Activated CD4-positive, CD25-positive, alpha-beta regulatory T cell treated with anti-CD3 and anti-CD28 coated beads, Interleukin-2, amount 50 U/mL, for 72 hours (primary cell): Measurements from ENCODE around the gene PHACTR1.

Source experiments
- DNase-seq: peaks from one replicate; pipeline ENCODE4 v3.0.0; 2021

The PHACTR1 gene

DNA sequence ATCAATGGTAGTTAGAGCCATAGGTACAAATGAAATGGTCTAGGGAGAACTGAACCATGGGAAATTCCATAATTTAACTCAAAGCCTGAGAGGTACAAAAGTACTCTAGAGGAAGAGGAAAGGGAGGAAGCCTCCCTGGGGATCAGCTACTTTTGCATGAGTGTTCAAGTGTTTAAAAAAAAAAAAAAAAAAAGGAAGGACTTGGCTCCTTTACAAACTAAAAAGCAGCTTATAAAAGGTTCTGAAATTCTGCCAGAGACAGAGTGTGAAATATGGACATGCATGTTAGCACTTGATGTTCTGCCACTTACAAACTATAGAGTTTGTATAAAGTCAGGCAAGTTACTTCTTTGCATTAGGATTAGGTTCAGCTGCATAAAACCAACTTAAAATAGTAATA is 321.7 kb downstream of the PHACTR1 start:
- no peak for DNase-seq

DNA sequence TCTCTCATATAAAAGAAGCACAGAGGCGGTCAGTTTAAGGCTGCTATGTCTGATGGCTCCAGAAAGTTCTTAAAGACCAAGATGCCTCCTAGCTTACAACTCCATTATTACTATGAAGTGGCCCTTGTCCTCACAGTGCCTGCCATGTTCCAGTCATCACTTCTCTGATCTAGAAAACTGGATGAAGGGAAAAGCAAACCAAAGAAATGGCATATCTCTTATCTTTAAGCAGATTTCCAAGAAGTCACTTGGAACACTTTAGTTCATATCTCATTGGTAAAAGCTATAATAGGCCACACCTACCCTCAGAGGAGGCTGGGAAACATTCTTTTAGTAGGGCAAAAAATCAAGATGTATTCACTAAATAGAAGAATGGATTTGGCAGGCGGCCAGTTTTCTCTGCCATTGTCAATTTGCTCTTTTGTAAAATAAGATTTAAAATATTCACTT is 322.2 kb downstream of the PHACTR1 start:
- no peak for DNase-seq

DNA sequence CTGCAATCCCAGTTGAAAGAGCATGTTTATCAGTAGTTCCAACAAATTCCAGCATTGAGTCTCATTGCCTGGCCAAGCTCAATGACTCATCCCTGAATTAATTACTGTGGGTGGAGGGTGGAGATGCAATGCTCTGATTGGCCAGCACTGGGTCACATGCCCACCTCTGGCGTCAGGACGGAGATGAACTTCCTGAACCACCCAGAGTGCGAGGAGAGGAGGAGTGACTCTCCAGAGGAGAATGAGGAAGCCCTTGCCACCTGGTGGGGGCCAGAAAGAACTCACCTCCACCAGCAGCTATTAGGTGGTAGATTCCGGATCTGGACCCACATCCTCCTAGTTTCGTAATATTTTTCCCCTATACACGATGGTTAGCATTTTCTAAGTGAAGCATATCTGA is 327.8 kb downstream of the PHACTR1 start:
- DNase-seq, result no peak

DNA sequence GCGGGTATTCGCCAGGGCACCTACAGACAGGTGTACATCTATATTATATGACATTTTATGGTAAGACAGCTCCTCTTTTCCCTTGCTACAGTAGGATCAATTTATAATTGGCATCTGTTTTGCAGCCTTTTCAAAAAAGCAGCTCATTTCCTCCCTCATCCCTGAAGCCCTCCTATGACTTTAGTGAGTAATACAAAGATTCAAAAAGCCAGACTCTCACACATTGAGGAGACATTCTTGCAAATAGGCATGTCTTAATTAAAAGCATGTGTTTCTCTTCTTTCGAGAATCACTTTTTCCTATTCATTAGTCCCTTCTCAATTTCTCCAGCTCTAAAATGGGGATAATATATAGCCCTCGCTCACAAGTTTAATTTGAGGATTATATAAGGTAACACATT is 328.3 kb downstream of the PHACTR1 start:
- DNase-seq, result no peak

DNA sequence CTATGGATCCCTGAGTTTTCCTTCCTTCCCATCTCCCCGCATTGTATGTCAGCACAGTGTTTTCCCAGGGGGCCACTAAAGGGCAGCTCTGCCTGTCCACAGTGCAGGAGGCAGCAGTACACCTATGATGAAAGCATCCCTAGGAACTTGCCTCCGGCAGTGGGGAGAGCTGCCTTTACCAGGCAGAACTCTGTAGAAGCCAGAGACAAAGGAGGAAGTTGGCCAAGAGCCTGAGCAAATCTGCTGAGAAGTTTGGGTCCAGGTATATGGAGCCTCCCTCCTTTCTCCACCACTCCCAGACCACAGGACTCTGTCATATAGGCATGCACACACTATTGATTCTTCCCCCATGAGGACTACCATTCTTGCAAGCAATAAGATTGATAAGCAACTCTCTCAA is 329.1 kb downstream of the PHACTR1 start:
- DNase-seq, result no peak

DNA sequence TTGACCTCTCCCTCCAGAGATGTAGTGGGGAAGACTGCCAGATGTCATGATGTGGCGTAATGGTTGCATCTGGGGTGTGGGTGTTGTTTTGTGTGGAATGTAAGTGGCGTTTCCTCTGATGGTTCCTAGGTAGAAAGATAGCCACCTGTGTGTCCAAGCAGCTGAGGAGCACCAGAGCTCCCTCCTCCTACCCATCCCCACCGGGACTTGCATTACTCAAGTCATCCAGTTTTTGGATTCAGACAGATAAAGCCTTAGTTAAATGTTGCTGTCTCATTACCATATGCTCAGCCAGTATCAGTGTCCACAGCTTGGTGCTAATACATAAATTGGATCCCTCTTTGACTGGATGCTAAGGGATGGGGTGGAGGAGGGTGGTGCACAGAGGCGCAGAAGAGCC is 329.5 kb downstream of the PHACTR1 start:
- DNase-seq, result no peak

DNA sequence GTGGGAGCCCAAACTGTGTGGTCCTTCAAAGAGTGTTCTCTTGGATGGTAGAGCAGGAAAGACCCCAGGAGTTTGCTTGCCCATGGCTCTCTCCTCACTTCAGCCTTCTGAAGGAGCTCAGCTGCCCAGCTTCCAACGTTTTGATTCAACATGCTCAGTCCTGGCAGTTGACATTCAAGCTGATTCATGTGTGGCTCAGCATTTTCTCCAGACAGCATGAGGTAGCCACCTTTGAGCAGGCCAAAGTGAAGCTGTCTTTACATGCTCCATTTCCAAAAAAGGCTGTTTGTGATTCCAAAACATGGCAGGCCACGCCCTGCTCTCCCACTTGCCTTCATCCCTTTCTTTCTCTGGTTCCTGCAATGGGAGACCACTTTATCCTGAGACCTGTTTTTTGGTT is 331.5 kb downstream of the PHACTR1 start:
- DNase-seq, result no peak

DNA sequence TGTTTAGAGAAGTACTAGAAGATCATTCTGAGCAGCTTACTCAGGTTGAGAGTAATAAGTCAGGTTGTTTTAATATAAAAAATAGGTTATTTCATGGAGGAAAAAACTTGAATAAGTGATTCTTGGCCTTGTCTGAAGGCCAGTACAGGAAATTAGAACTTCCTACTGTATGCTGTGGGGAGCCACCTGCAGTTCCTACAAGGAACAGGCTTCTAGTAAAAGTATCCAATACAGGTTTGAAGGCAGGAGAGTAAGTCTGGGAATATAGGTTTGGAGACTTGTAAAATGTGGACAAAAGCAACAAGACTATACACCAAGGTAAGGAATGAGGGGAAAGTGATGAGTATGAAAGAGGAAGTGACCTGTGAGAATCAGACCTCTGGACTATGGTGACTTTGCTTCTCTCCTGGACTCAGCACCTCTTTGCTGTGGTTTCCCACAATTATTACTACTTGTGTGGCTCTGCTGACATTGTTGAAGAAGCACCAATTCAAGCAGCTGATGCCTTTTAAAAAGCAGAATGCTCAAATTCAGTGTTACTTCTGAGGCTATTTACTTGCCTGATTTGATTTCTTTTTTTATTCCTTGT is 333.2 kb downstream of the PHACTR1 start:
- no peak for DNase-seq

DNA sequence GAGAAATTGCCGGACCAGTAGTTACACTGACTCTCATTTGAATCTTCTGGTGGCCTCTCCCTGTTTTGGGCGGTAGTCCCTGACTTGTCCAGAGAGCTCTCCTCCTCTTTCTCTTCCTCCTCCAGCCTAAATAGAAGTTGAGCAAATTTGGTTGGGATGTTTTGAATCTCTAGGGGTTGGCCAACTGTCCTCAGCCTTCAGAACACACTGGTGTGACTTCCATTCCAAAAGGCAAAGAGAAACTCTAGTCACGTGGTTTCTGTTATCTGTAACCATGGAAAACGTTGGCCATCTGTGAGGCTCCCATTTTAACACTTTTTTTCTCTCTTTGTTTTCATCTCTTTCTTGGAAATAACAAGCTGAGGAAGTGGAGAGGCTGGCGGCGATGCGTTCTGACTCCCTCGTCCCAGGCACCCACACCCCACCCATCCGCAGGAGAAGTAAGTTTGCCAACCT is 336.5 kb downstream of the PHACTR1 start:
- no peak for DNase-seq

DNA sequence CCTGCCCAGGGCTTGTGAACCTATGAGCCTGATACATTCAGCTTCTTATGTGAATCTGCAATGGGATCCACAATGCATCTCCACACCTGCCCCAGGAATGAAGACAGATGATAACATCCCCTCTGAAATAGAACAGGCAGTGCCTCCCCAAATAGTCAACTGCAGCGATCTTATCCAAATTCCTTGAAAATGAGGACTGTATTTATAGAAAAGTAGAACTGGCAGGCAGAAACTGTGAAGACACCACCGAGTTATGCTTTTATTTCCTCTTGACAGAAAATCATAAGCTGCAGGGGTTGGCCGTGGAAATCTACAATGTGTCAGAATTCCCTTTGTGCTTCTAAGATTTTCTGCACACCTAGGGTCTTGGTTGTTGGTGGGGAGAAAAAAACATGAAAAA is 341.5 kb downstream of the PHACTR1 start:
- no peak for DNase-seq

DNA sequence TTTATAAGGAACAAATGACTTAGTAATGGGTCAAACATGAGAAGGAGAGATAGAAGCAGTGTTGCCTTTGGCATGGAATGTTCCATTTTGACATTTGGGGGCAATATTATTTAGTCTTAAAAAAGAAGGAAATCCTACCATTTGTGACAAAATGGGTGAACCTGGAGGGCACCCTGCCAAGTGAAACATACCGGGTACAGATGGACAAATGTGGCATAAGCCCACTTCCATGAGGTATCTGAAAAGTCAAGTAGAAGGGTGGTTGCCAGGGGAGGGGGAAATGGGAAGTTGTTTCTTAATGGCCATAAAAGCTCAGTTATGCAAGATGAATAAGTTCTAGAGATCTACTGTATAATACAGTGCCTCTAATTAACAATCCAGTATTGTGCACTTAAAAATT is 342.5 kb downstream of the PHACTR1 start:
- DNase-seq, result no peak

DNA sequence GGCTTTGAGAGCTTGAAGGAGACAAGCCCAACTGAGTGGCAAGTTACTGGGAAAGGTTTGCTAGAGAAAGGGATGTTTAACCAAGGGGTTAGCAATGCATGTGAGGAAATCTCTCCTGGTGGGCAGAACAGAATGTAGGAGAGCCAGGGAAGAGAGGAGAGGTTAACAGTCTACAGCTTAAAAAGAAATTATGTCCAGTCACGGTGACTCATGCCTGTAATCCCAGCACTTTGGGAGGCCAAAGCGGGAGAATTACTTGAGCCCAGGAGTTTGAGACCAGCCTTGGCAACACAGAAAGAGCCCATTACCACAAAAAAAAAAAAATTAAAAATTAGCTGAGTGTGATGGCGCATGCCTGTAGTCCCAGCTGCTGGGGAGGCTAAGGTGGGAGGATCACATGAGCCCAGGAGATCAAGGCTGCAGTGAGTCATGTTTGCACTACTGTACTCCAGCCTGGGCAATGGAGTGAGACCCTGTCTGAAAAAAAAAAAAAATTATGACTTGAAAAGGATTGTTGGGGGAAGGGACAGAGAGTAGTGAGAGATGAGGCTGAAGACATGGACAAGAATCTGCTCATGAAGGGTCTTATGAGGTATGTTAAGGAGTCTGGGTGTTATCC is 346.8 kb downstream of the PHACTR1 start:
- DNase-seq, result no peak

DNA sequence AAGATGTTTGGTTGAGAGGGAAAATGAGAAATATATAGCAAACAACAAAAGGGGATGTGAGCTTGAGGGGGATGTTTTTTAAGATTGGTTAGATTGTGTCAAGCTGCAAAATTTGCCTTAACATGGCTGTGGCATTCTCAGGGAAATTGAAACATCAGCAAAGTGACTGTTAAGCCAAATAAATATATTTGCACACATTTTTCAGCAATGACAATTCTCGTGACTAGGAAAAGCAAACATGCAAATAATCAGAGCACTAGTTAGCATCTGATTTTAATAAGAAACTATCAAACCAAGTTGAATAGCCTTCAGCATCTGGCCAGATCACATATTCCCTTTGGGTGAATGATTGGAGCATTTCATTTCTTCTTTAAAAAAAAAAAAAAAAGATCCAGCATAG is 349.0 kb downstream of the PHACTR1 start:
- no peak for DNase-seq

DNA sequence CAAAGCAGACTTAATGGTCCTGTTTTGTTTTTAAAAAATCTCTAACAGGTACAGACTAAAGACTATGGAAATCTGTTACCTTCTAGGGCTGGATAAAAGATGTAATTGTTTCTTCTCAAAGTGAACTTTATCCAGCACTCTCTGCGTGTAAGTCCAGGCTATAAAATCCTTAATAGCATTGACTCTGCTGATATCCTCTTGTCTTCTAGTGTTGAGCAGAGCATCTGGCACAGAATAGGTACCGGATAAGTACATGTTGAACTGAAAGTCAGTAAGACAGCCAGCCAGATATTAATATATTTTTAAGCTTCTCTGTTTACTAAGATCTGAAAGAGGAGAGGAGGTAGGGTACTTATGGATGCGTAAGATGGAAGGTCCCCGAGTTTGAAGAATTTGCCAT is 349.5 kb downstream of the PHACTR1 start:
- DNase-seq, result no peak

DNA sequence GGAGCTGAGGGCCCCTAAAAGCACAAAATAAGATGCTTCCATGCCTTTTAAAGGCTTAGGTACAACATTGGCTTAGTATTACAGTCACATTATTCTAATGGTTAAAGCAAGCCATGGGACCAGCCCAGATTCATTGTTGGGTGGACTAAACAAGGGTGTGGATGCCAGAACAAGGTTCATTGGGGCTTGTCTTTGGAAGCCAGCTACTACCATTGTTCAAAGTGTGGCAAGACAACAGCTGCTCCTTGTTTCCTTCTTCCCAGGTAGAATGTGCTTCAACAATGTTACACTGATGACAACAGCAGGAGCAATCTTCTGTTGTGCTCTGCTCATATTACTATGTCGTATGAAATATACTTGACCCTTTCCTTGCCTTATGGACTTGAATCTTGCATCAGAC is 350.3 kb downstream of the PHACTR1 start:
- no peak for DNase-seq

DNA sequence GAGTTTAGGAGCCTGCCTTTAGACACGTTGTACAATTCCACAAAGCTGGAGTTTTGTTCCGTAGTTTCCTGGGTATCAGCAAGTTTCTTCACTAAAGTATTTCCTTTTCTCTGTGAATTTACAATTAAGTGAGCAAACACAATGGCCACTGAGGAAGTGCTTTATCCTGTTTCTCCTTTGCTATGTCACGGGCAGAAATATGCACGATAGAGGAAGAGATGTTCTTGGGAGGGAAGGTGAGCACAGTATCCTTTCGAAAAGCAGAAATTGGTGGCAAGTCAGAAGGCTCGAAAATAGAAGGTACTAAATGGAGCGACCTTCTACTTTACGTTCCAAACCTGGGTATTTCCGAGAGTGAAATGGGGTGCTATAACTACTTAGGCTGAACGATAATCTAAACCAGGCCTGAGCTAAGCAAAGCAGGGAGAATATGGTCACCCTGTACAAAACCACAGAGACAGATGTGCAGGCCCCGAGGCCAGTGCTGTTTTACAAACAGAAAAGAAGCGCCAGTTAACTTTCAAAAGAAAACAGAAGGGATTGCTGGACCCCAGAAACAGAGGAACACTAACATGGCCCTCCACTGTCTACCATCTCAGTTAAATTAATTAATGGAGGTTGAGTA is 352.1 kb downstream of the PHACTR1 start:
- DNase-seq, result no peak

DNA sequence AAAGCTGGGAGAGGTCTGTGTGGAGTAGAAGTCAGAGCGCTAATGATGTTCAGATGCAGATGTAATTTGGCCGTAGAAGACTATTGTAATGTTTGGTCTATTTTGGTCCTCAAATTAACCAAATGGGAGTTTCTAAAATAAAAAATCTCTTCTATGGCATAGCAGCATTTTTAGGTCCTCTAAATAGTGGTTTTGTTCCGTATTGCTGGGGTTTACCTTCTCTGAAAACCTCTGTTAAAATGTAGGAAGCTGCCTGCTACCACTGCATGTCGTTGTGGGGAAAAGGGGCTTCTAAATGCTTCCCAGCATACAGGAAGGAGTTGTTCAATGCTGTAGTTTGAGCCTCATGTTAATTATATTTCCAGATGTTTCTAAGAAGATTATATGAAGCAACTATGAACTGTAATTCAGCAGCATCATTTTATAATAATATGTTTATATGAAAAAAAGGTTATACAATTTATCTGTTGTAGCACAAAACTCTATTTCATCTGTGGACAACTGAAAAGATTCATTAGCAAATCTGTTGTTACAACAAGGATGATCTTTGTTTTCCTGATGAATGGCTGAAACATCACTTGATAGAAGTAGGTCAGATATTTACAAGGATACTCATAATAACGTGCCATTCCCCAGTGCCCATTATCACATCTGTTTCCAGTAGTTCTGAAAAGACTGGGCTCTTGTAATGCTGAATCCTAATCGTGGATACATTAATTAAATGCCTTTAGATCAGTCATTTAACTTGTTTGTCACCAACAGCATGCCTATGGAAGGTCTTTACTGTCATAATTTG is 355.2 kb downstream of the PHACTR1 start:
- no peak for DNase-seq

DNA sequence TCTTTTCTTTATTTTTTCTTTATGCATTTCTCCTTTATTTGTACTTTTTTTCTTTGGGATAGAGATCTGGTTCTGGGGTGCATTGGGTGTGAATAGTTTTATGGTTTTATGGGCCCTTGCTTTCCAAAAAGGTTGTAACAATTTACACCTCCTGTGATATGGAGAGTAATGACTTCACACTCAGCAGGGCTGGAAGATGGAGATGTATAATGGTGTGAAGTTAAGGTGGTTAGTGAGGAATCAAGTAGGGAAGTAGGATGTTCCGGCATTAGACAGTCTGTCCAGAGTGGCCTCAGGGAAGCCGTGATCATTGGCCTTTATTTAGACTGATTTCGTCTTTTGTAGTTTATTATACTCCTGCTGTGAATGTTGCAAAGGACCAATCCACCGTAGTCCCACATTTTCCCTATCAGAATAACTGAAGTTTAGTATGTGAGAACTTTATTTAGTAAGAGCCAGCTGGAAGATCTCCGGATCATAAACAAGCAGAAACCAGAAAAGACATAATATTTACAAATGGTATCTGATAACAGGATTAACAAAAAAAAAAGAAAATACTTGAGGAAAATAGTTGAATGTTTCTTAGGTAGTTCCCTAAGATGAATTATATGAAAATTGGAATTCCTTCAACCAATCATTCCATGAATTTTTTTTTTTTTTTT is 356.2 kb downstream of the PHACTR1 start:
- DNase-seq, result no peak

DNA sequence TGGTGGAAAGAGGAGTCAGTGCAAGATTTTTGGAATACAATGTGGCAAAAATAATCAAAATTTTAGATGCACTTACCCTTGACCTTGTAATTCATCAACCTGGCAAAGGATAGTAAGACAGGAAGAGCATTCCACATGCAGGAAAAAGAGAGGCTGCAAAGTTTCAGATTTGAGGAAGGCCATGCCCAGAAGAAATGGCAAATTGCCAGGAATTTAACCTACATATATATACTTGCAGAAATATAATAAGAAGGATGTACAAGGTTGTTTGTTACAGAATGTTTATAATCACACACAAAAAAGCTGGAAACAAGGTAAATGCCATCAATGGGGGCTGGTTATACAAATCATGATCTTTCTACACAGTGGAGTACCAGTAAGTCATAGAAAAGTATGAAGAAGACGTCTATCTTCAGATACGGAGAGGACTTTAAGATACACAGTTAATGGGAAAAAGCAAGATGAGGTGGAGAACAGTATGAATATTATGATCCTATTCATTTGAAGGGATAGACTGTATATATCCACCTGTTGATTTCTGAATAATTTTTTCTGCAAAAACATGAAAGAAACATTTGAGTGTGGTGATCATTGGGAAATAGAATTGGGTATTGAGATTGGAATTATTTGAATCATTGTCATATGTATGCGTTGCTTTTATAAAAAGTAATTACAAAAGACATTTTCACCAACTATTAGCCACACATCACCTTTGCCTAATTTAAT is 358.0 kb downstream of the PHACTR1 start:
- no peak for DNase-seq

DNA sequence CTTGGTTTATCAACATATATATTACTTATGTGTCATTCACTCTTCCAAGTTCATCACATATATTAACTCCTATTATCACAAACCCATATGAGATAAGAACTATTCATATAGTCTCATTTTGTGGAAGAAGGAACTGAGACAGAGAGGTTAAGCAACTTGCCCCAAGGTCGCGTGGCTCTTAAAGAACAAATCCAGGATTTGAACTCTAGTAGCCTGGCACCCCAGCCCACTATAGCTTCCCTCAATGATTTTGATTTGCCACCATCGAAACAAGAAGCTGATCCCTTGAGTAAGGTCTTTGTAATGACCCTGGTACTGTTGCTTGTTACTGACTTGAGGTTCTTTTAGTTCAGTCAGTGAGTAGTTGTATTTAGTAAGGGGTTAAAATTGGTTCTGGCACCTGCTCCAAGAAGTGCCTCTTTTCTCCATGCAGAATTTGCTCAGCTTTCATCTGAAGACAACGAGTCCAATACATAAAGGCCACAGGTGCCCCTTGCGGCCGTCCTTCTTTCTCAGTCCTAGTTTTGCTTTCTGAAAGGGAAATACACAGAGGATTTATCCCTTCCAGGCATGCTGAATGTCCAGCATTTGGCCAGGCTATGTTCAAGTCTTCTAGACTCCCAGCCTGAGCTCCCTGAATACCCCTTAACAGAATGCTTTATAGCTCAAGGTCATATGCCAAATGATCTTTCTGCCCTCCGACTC is 358.7 kb downstream of the PHACTR1 start:
- DNase-seq, result no peak

DNA sequence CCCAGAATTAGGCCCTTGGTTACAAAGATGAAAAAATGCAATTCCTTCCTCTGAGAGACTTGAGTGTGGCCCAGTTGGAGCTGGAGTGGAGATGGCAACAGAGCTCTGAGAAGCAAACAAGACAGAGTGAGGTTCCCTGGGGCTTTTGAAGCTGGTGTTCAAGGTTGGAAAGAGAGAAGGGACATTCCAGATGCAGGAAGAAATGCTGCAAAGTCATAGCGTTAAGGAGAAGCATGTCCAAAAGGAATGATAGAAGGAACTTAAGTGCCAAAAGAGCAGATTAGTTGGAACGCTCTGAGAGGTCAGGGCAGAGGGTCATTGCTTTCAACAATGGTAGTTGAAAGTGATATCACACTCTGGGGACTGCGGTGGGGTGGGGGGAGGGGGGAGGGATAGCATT is 360.0 kb downstream of the PHACTR1 start:
- no peak for DNase-seq

DNA sequence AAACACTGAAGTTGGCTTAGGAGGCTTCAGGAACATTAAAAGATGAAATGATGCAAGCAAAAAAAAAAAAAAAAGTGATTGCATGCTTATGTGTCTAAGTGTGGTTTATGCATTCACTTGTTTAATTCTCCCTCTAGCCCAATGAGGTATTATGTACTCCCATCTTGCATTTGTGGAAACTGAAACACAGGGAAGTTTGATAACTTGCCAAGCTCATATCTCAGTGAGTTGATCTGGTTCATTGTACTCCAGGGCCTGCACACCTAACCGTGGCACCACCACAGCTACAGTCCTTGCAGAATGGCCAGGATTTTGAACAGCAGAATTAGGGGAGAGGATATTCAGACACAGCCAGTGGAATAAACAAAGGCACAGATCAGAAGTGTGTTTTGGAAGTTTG is 360.6 kb downstream of the PHACTR1 start:
- DNase-seq, result no peak
